ENCODE results near the gene TINAGL1. TPM values are rescaled to one million over a fixed set of nuclear protein-coding genes. Genes with fewer than 3 reads are reported as not detected.

Gene TINAGL1
- total RNA-seq, 1 experiment from 2014 or later = 2.5 TPM

GRCh38 chr1:31627930-31628559, 51.7 kb downstream of the TINAGL1 start:
- peak overlapping the region in 2 of 3 experiments; percentile 15 to 18; a peak in 1 of 7 replicates for H3K27ac Mint-ChIP-seq
- no peak overlapping the region for H3K27ac ChIP-seq (ENCODE audit: insufficient read length, low read depth, low read length)

More at GRCh38 chr1:31627930-31628559, 51.7 kb downstream of the TINAGL1 start:
- Mint-ChIP-seq H3K27me3 (ENCODE audit: low read depth) (no peaks in the 10 kb centered on the region), H3K4me3 (no peak overlapping the region), H3K4me1 (peaks cover 7 to 16% of the 10 kb centered on the region in 2 experiments), H3K36me3 (ENCODE audit: insufficient read depth in 1 of 3, low read depth in 3 of 3) (peaks cover 5 to 29% (median 23%) of the 10 kb centered on the region in 3 experiments; a peak in 6 of 7 replicates), H3K9me3 (no peaks in the 10 kb centered on the region)
- H3K9ac ChIP-seq (ENCODE audit: extremely low read depth, insufficient read length, low read length) = no peak overlapping the region
- H2BK20ac ChIP-seq (ENCODE audit: low read depth, low read length, poor library complexity, severe bottlenecking) = no peak overlapping the region
- H3K4ac ChIP-seq (ENCODE audit: low read depth, low read length) = no peak overlapping the region
- no peak for DNase-seq
- no peak overlapping the region for H2BK120ac ChIP-seq (ENCODE audit: low read depth, low read length, poor library complexity, severe bottlenecking)
- no peaks in the 10 kb centered on the region for H4K20me1 ChIP-seq (ENCODE audit: control insufficient read depth, insufficient read depth, insufficient read length)
- no peak overlapping the region for H3K14ac ChIP-seq (ENCODE audit: insufficient read depth, low read length)
- no peaks in the 10 kb centered on the region for H3K23me2 ChIP-seq (ENCODE audit: insufficient read length, low read depth, low read length, poor library complexity, severe bottlenecking)
- no peak overlapping the region for H3K56ac ChIP-seq (ENCODE audit: insufficient read length, low read depth, low read length)
- H2AK5ac ChIP-seq (ENCODE audit: insufficient read length, low read length) = no peak overlapping the region
- no peak overlapping the region for H4K91ac ChIP-seq (ENCODE audit: insufficient read length, low read depth, low read length)
- no CpG with 5 or more reads among the region's 11 CpGs for WGBS (ENCODE audit: extremely low coverage, insufficient read length, low lambda C conversion rate)
- H2BK15ac ChIP-seq (ENCODE audit: low read depth, low read length) = no peak overlapping the region
- TF ChIP-seq, protein P1, sequence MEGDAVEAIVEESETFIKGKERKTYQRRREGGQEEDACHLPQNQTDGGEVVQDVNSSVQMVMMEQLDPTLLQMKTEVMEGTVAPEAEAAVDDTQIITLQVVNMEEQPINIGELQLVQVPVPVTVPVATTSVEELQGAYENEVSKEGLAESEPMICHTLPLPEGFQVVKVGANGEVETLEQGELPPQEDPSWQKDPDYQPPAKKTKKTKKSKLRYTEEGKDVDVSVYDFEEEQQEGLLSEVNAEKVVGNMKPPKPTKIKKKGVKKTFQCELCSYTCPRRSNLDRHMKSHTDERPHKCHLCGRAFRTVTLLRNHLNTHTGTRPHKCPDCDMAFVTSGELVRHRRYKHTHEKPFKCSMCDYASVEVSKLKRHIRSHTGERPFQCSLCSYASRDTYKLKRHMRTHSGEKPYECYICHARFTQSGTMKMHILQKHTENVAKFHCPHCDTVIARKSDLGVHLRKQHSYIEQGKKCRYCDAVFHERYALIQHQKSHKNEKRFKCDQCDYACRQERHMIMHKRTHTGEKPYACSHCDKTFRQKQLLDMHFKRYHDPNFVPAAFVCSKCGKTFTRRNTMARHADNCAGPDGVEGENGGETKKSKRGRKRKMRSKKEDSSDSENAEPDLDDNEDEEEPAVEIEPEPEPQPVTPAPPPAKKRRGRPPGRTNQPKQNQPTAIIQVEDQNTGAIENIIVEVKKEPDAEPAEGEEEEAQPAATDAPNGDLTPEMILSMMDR (conservative IDR thresholded peaks at IDR 0.05) = no peak
- no peak overlapping the region for H2AFZ ChIP-seq (ENCODE audit: low read length)
- H3K18ac ChIP-seq (ENCODE audit: insufficient read length, low read depth, low read length) = no peak overlapping the region
- no peaks in the 10 kb centered on the region for H3K4me1 ChIP-seq (ENCODE audit: insufficient read depth, low read length)
- no peaks in the 10 kb centered on the region for H3K79me1 ChIP-seq (ENCODE audit: insufficient read depth, low read depth, low read length, poor library complexity, severe bottlenecking)
- no peaks in the 10 kb centered on the region for H3K79me2 ChIP-seq (ENCODE audit: insufficient read depth, low read length)
- no peak overlapping the region for H2BK5ac ChIP-seq (ENCODE audit: insufficient read length, low read length)
- no peak overlapping the region for H3K23ac ChIP-seq (ENCODE audit: insufficient read length, low read depth, low read length)
- H3K27me3 ChIP-seq (ENCODE audit: insufficient read depth, low read length) = no peaks in the 10 kb centered on the region
- H3T11ph ChIP-seq (ENCODE audit: low read length) = no peak overlapping the region
- no peak overlapping the region for H3K4me2 ChIP-seq (ENCODE audit: insufficient read depth, insufficient read length, low read length)
- no peak overlapping the region for H4K8ac ChIP-seq (replicated peaks; ENCODE audit: insufficient read length, low read depth, low read length)
- no peak overlapping the region for H2BK12ac ChIP-seq (ENCODE audit: insufficient read length, low read depth, low read length)
- no peak overlapping the region for H4K5ac ChIP-seq (ENCODE audit: insufficient read length, low read depth, low read length)
- H3K9me3 ChIP-seq (ENCODE audit: control insufficient read depth, low read depth, low read length) = no peaks in the 10 kb centered on the region

Data from H9 (cell line).